ENCODE measurements around the gene STK33. TPM values are rescaled to one million over a fixed set of nuclear protein-coding genes. Genes with fewer than 3 reads are reported as not detected.

Gene STK33
- total and polyA plus RNA-seq, 2 donors (not counting 3 experiments of a cell fraction or from before 2014, with no cell fraction given), result 0.63 to 3.4 TPM

GRCh38 chr11:8354622-8355415, 239.2 kb downstream of the STK33 start:
- dilution Hi-C loops (cut with MboI; ENCODE audit: extremely low pct_ligation_motif_present, low sequenced_read_pairs), result no loop called here
- no peaks in the 10 kb centered on the region for H3K36me3 ChIP-seq (ENCODE audit: control insufficient read depth in 2 of 2, extremely low read depth in 1 of 2, insufficient read depth in 2 of 2, low read length in 2 of 2)
- H3K9ac ChIP-seq (replicated peaks; ENCODE audit: extremely low read depth, insufficient read depth, low read length), result no peak overlapping the region
- no peaks in the 10 kb centered on the region for H3K9me3 ChIP-seq (replicated peaks; ENCODE audit: control insufficient read depth, insufficient read depth, low read length)
- ChIA-PET CTCF (interaction anchor here (0.9 to 1.3 kb wide), 5 partner anchors 13 to 162 kb away, joined by 3 to 6 read pairs (median 3); partner anchors contain the start of gene LMO1), POLR2A (no interaction called here)
- H3K4me3 ChIP-seq (replicated peaks in 1 of 3; ENCODE audit: insufficient read depth in 1 of 3, low read depth in 1 of 3, low read length in 3 of 3), result no peak overlapping the region
- DNase-seq (ENCODE audit: low read depth, low spot score), result no peak
- no peaks in the 10 kb centered on the region for H4K20me1 ChIP-seq (replicated peaks; ENCODE audit: control insufficient read depth, extremely low read depth, insufficient read depth, low read length)
- BruUV-seq (replicated peaks), result no TSS peak
- no peak overlapping the region for H2AFZ ChIP-seq (ENCODE audit: low read depth, low read length)
- H3K4me2 ChIP-seq (ENCODE audit: insufficient read depth, low read length), result no peak overlapping the region
- H3K27ac ChIP-seq (ENCODE audit: insufficient read depth, low read depth, low read length), result no peak overlapping the region
- H3K9me1 ChIP-seq (replicated peaks; ENCODE audit: control insufficient read depth, extremely low read depth, insufficient read depth, low read length), result no peaks in the 10 kb centered on the region
- TF ChIP-seq CTCF (IDR thresholded peaks at IDR 0.05; ENCODE audit: extremely low read depth in 1 of 2, insufficient read depth in 1 of 2, low read depth in 1 of 2, low read length in 2 of 2) (no peak), MYC (IDR thresholded peaks at IDR 0.05; ENCODE audit: low read depth, low read length) (no peak), POLR2A (IDR thresholded peaks at IDR 0.05; ENCODE audit: low read depth, low read length) (no peak), GATA2 (IDR thresholded peaks at IDR 0.05; ENCODE audit: insufficient read depth, insufficient read length, low read depth, low read length) (no peak), EZH2 (IDR thresholded peaks at IDR 0.05; ENCODE audit: borderline replicate concordance, low read depth, low read length, severe bottlenecking) (no peak), FOS (IDR thresholded peaks at IDR 0.05; ENCODE audit: borderline replicate concordance, insufficient read depth, low read length) (no peak), POLR2AphosphoS5 (IDR thresholded peaks at IDR 0.05; ENCODE audit: insufficient read depth, low read depth, low read length) (no peak), JUN (IDR thresholded peaks at IDR 0.05; ENCODE audit: borderline replicate concordance, insufficient read depth, insufficient read length, low read depth) (no peak)
- TF ChIP-seq, protein P1, sequence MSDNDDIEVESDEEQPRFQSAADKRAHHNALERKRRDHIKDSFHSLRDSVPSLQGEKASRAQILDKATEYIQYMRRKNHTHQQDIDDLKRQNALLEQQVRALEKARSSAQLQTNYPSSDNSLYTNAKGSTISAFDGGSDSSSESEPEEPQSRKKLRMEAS (IDR thresholded peaks at IDR 0.05; ENCODE audit: insufficient read depth, insufficient read length), result no peak
- intact Hi-C loops (cut with micrococcal nuclease), result no loop called here
- H3K4me1 ChIP-seq (ENCODE audit: control insufficient read depth, extremely low read depth, insufficient read depth, low read length), result no peaks in the 10 kb centered on the region
- no peaks in the 10 kb centered on the region for H3K79me2 ChIP-seq (ENCODE audit: control insufficient read depth, insufficient read depth, low read length)
- H3K27me3 ChIP-seq (ENCODE audit: control insufficient read depth in 2 of 2, insufficient read depth in 2 of 2, low read length in 2 of 2), result peaks cover 2 to 5% of the 10 kb centered on the region in 2 experiments
- no peak for FAIRE-seq
